ENCODE measurements around the gene KIF6.

Gene KIF6

DNA sequence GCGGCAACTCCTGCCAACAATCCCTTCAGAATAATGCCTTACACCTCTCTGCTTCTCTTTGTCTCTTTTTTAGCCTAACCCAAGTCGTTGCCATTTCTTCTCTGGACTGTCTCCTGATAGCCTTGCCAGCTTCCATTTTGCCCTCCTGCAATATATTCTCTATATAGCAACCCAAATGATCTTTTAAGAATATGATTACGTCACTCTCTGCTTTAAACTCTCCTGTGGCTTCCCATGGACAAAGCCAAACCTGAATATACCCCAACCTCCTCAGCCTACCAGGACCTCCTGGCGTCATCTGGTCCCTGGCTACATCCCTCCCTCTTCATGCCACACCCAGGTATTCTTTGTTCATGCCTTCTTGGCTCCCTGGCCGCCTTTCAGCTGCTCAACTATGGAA lies 276.2 kb downstream of the KIF6 start:
- no peak for TF ChIP-seq CTCF (conservative IDR thresholded peaks at IDR 0.05; ENCODE audit: low read depth, low read length)
- no peak overlapping the region for H3K4me3 ChIP-seq (ENCODE audit: low read length)
- no peak for DNase-seq (ENCODE audit: low read depth)

DNA sequence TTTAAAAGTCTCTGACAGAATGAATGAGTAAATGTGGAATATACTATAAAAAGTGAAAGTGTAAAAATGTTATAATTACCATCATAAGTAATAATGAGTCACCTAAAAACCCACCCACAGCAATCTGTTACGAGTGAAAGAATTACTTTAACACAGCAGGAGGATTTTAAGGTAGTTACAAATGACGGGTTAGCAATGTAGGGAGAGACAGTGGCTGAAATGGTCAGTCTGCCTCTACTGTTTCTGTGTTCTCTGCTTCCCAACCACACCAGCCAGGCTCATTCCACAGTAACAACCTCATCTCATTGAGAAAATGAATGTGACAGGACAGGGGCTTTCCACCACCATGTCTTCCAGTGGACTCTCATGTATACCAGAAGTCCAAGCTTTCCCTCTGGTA lies 278.3 kb downstream of the KIF6 start:
- no peak for DNase-seq (ENCODE audit: low read depth)
- H3K4me3 ChIP-seq (ENCODE audit: low read length), result no peak overlapping the region
- no peak for TF ChIP-seq CTCF (conservative IDR thresholded peaks at IDR 0.05; ENCODE audit: low read depth, low read length)

- H3K4me3 ChIP-seq (ENCODE audit: low read length), result no peak overlapping the region
- DNase-seq (ENCODE audit: low read depth), result no peak
- no peak for TF ChIP-seq CTCF (conservative IDR thresholded peaks at IDR 0.05; ENCODE audit: low read depth, low read length)
Observed at GRCh38 chr6:39445667-39446066, 279.5 kb downstream of the KIF6 start.

- DNase-seq (ENCODE audit: low read depth), result no peak
Observed at GRCh38 chr6:39444479-39445019, 280.7 kb downstream of the KIF6 start.

GRCh38 chr6:39441986-39442385 lies 283.2 kb downstream of the KIF6 start:
- H3K4me3 ChIP-seq (ENCODE audit: low read length), result no peak overlapping the region
- TF ChIP-seq CTCF (conservative IDR thresholded peaks at IDR 0.05; ENCODE audit: low read depth, low read length), result no peak
- DNase-seq (ENCODE audit: low read depth), result no peak

More at GRCh38 chr6:39444479-39445019, 280.7 kb downstream of the KIF6 start:
- no peak overlapping the region for H3K4me3 ChIP-seq (ENCODE audit: low read length)
- no peak for TF ChIP-seq CTCF (conservative IDR thresholded peaks at IDR 0.05; ENCODE audit: low read depth, low read length)

GRCh38 chr6:39441301-39441700 lies 283.9 kb downstream of the KIF6 start:
- no peak for DNase-seq (ENCODE audit: low read depth)
- TF ChIP-seq CTCF (conservative IDR thresholded peaks at IDR 0.05; ENCODE audit: low read depth, low read length), result no peak
- no peak overlapping the region for H3K4me3 ChIP-seq (ENCODE audit: low read length)

DNA sequence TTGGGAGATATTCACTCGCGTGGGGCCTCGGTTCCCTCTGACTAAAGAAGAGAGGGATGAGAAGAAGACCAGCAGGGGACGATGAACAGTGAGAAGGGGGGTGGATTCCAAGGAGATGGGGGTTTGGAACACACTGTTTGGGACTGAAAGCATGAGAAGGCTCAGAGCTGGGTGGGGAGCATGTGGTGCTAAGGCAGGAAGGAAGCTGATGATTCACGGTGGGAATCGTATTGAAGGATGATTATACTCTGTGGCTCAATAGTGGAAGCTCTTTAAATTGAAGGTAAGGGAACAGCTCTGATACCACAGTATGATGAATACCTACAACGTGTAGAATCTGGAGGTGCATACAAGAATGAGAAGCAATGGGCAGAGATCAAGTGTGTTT lies 285.2 kb downstream of the KIF6 start:
- H3K4me3 ChIP-seq (ENCODE audit: low read length), result no peak overlapping the region
- no peak for TF ChIP-seq CTCF (conservative IDR thresholded peaks at IDR 0.05; ENCODE audit: low read depth, low read length)
- no peak for DNase-seq (ENCODE audit: low read depth)
